Psoas muscle (tissue), 8 donors: ENCODE results near the gene PITPNC1. TPM values are rescaled to one million over a fixed set of nuclear protein-coding genes. Genes with fewer than 3 reads are reported as not detected.

Source experiments
- ATAC-seq, 4 donors: fragments of 200-7000 bp; cut with Tn5 transposase; one replicate each; pipeline ENCODE4 v1.9.1; 2020; ENCODE audit warnings: moderate library complexity in 3 of 4, mild to moderate bottlenecking in 2 of 4
- DNase-seq, 2 donors: peaks; one replicate each; pipeline ENCODE4 v3.0.0-alpha.2; 2020
- H3K27ac ChIP-seq: fragments of 200-600 bp; one replicate; pipeline ENCODE4 v1.8.0; 2022
- H3K27me3 ChIP-seq, 3 donors: fragments of 200-600 bp in 1 of 3; one replicate each; pipeline versions ENCODE4 v1.6.1 to v1.8.0; 2013 to 2022; ENCODE audit warnings: low read length in 2 of 3, mild to moderate bottlenecking in 2 of 3, moderate library complexity in 1 of 3; ENCODE audit not compliant: insufficient read depth in 3 of 3
- H3K36me3 ChIP-seq, 2 donors: fragments of 200-600 bp in 1 of 2; one replicate each; pipeline versions ENCODE4 v1.6.1 to v1.8.0; 2013 to 2022; ENCODE audit warnings: low read depth in 1 of 2, mild to moderate bottlenecking in 1 of 2, moderate library complexity in 1 of 2; ENCODE audit not compliant: insufficient read depth in 1 of 2
- H3K4me1 ChIP-seq: fragments of 200-600 bp; one replicate; pipeline ENCODE4 v1.8.0; 2022
- H3K4me3 ChIP-seq: fragments of 200-600 bp; one replicate; pipeline ENCODE4 v1.8.0; 2022; ENCODE audit warnings: mild to moderate bottlenecking
- H3K9me3 ChIP-seq: fragments of 200-600 bp; one replicate; pipeline ENCODE4 v1.8.0; 2022
- WGBS, 3 donors: extraction: QIAGEN DNeasy Blood & Tissue Kit; methylation state at CpG; one replicate each; pipeline versions ENCODE4 v1.1.6 to v1.1.7; 2013; 5-methylcytosine and 5-hydroxymethylcytosine counted together
- intact Hi-C, 2 donors: fragments of 100-400 bp; cut with DNase I; formaldehyde crosslinking; loops; one replicate each; pipeline versions ENCODE4 v1.11.0 to v1.14.2; 2022
- polyA plus RNA-seq, 3 donors: library from polyadenylated mRNA; stranded (reverse); fragments of 200-250 nt; gene quantifications; one replicate each; pipeline ENCODE4 v1.2.3, GENCODE V29; 2013
- total RNA-seq, 4 donors: library from RNA; stranded (reverse); fragmentation: NEBNext Ultra II Directional in 2 of 4; extraction: Animal tissue kit (Norgen Biotek cat#: 25700) in 2 of 4; gene quantifications; one replicate each; pipeline versions ENCODE4 v1.2.1 to v1.2.4, GENCODE V29; 2021 to 2023
- TF ChIP-seq, protein P1 (sequence below): fragments of 200-600 bp; IDR thresholded peaks from one replicate; pipeline ENCODE4 v1.8.0; 2022; ENCODE audit warnings: antibody characterized with exemption
- donor health status: healthy with polysubstance abuse.
- donor health status: DM: no; HTN: no; CAD: no; lungs with moderate emphysema.
- donor health status: Bipolar disorder and iron deficiency.
- donor health status: healthy.
- donor health status: DM: yes; HTN: yes; CAD: no.
- donor health status: DM: no; HTN: no; CAD: no.
- donor health status: DM: no; HTN: no; CAD: no.
- donor health status: DM: yes; HTN: yes; CAD: no.

PITPNC1 gene
- total and polyA plus RNA-seq, 7 donors: 4.4 to 54.7 (median 6.6) TPM

GRCh38 chr17:67658265-67658664, 281.2 kb downstream of the PITPNC1 start:
- no peaks in the 10 kb centered on the region for H3K36me3 ChIP-seq
- peaks cover 7% of the 10 kb centered on the region for H3K9me3 ChIP-seq
- ATAC-seq (no peak), DNase-seq (no peak)
- WGBS, 3 donors: 88 to 97% (median 97%) methylated on average over 4 of the region's 4 CpGs
- TF ChIP-seq, protein P1, sequence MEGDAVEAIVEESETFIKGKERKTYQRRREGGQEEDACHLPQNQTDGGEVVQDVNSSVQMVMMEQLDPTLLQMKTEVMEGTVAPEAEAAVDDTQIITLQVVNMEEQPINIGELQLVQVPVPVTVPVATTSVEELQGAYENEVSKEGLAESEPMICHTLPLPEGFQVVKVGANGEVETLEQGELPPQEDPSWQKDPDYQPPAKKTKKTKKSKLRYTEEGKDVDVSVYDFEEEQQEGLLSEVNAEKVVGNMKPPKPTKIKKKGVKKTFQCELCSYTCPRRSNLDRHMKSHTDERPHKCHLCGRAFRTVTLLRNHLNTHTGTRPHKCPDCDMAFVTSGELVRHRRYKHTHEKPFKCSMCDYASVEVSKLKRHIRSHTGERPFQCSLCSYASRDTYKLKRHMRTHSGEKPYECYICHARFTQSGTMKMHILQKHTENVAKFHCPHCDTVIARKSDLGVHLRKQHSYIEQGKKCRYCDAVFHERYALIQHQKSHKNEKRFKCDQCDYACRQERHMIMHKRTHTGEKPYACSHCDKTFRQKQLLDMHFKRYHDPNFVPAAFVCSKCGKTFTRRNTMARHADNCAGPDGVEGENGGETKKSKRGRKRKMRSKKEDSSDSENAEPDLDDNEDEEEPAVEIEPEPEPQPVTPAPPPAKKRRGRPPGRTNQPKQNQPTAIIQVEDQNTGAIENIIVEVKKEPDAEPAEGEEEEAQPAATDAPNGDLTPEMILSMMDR: no peak
- no peaks in the 10 kb centered on the region for H3K4me1 ChIP-seq
- H3K4me3 ChIP-seq: no peak overlapping the region
- no peaks in the 10 kb centered on the region for H3K27me3 ChIP-seq
- H3K27ac ChIP-seq: no peak overlapping the region
- intact Hi-C loops: no loop called here

- H3K27ac ChIP-seq: no peak overlapping the region
- peaks cover 7% of the 10 kb centered on the region for H3K9me3 ChIP-seq
- WGBS, 3 donors: 20 to 33% (median 21%) methylated on average over 1 of the region's 1 CpG
- TF ChIP-seq, protein P1: no peak
- H3K4me1 ChIP-seq: no peaks in the 10 kb centered on the region
- H3K27me3 ChIP-seq: no peaks in the 10 kb centered on the region
- H3K36me3 ChIP-seq: no peaks in the 10 kb centered on the region
- ATAC-seq: no peak
- intact Hi-C loops: no loop called here
- H3K4me3 ChIP-seq: no peak overlapping the region
- DNase-seq: no peak
Measured at GRCh38 chr17:67659028-67659427, 281.9 kb downstream of the PITPNC1 start.

- no peaks in the 10 kb centered on the region for H3K4me1 ChIP-seq
- no peak for DNase-seq
- intact Hi-C loops: no loop called here
- H3K27ac ChIP-seq: no peak overlapping the region
- no peak for ATAC-seq
- H3K27me3 ChIP-seq: no peaks in the 10 kb centered on the region
- H3K9me3 ChIP-seq: peaks cover 7% of the 10 kb centered on the region
- TF ChIP-seq, protein P1: no peak
- no peaks in the 10 kb centered on the region for H3K36me3 ChIP-seq
- H3K4me3 ChIP-seq: no peak overlapping the region
Measured at GRCh38 chr17:67662712-67663111, 285.6 kb downstream of the PITPNC1 start.

DNA sequence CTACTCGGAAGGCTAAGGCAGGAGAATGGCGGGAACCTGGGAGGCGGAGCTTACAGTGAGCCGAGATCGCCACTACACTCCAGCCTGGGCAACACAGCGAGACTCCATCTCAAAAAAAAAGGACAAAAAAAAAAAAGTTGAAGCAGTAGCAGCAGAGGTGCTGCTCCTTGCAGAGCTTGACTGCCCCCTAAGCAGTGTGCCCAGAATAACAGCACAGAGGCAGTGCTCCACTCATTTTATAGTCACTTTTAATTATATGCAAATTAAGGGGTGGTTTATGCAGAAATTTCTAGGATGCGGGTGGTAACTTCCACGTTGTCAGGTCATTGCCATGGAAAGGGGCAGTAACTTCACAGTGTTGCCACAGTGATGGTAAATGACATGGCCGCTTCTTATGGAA, 286.4 kb downstream of the PITPNC1 start:
- ATAC-seq: no peak
- intact Hi-C loops: no loop called here

DNA sequence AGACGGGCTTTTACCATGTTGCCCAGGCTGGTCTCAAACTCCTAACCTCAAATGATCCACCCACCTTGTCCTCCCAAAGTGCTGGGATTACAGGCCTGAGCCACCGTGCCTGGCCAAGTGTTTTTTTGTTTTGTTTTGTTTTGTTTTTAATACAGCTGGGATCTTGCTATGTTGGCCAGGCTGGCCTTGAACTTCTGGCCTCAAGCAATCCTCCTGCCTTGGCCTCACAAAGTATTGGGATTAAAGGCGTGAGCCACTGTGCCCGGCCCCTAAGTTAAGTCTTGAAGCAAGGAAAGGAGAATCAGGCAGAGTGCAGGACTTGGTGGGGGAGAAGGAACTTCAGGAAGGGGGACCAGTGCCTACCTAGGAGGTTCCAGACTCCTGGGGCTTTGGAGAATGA, 288.9 kb downstream of the PITPNC1 start:
- no peak for DNase-seq
- Histone ChIP-seq H3K36me3 (peaks cover 0 to 2% of the 10 kb centered on the region in 2 donors), H3K27ac (no peak overlapping the region), H3K27me3 (no peaks in the 10 kb centered on the region), H3K4me1 (no peaks in the 10 kb centered on the region), H3K4me3 (no peak overlapping the region), H3K9me3 (no peaks in the 10 kb centered on the region)
- TF ChIP-seq, protein P1: no peak
- intact Hi-C loops: no loop called here
- no peak for ATAC-seq
- 92 to 96% (median 93%) methylated on average over 4 of the region's 4 CpGs for WGBS, 3 donors

More for the DNA sequence above, 286.4 kb downstream of the PITPNC1 start:
- DNase-seq: no peak
- Histone ChIP-seq H3K4me3 (no peak overlapping the region), H3K36me3 (no peaks in the 10 kb centered on the region), H3K4me1 (no peaks in the 10 kb centered on the region), H3K27me3 (no peaks in the 10 kb centered on the region), H3K27ac (no peak overlapping the region), H3K9me3 (peaks cover 4% of the 10 kb centered on the region)
- TF ChIP-seq, protein P1: no peak
- 90 to 96% (median 94%) methylated on average over 9 of the region's 9 CpGs for WGBS, 3 donors
